Measurements from ENCODE around the gene RPP25L.
A peak's percentile ranks its signal among the peaks of the same experiment; 100 is the strongest.

RPP25L gene

DNA sequence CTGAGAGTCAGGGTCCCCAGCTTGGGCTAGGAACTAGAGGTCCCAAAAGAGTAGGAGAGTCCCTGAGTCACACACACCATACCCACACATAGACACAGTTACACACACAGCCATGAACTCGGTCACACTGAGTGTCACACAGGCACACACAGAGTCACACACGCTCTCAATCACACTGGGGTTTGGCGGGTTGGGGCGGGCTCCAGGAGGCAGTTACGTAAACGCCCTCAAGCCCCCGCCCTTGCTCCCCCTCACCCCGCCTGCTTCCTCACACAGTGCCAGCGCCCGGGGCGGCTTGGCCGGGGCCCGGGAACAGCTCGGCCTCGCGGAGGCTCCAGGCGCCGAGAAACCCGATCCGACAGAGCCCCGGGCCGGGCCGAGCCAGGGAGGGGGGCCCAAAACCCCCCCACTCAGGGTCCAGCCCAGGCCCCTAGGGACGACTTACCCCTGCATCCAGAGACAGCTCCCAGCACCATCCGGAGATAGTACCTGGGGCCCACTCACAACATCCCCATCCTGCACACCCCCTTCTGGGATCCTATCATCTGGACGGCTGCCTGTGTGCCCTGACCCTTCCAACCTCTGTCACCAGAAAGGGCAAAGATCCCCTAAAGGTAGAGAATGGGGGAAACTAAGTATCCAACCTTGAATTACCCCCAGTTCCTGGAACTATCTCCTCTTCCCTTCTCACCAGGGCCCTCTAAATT lies 18.8 kb downstream of the RPP25L start:
- H3K4me3 ChIP-seq (ENCODE audit: low read depth, low read length): no peak overlapping the region
- TF ChIP-seq, protein P1, sequence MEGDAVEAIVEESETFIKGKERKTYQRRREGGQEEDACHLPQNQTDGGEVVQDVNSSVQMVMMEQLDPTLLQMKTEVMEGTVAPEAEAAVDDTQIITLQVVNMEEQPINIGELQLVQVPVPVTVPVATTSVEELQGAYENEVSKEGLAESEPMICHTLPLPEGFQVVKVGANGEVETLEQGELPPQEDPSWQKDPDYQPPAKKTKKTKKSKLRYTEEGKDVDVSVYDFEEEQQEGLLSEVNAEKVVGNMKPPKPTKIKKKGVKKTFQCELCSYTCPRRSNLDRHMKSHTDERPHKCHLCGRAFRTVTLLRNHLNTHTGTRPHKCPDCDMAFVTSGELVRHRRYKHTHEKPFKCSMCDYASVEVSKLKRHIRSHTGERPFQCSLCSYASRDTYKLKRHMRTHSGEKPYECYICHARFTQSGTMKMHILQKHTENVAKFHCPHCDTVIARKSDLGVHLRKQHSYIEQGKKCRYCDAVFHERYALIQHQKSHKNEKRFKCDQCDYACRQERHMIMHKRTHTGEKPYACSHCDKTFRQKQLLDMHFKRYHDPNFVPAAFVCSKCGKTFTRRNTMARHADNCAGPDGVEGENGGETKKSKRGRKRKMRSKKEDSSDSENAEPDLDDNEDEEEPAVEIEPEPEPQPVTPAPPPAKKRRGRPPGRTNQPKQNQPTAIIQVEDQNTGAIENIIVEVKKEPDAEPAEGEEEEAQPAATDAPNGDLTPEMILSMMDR (IDR thresholded peaks at IDR 0.05; ENCODE audit: low read depth, low read length): no peak

DNA sequence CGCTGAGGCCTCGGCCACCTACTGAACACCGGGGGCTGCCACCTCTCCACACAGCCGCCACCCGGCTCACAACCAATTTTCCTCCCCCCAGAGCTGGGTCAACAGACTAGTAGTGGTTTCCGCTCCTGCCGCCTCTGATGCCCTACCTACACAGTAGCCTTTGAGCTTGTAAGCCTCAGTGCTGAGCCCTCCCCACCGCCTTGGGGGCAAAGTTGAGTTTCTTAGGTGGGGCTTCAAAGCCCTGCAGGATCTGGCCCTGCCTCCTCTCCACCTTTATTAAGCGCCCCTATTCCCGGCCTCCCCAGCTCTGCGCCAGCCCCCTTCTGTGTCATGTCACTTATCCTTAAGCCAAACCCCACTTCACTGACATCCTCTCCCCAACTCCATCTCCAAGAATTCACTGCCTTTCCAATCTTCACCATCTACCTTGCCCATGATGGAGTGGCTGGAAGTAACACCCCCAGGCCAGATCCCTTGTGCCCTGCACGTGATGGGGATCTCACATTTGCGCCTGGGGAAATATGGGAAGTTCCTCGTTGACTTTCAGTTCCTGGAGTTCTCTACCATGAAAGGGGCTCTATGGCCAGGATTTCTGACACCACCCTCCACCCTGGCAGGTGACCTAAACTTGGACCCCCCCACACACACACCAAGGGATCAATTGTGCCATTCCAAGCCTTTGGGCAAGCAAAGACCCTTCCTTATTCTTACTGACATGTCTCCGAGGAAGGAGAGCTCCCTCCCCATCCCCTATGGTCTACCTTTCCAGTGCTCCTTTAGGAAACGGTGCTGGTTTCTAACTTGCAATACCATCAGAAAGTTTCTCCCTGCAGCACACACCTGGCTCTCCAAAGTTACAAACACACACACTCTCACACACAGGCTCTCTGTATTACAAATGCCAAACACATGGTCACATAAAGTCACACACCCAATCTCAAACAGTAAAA lies 19.7 kb downstream of the RPP25L start:
- TF ChIP-seq, protein P1 (IDR thresholded peaks at IDR 0.05; ENCODE audit: low read depth, low read length): no peak; the same call in 1 of the 2 replicates
- H3K4me3 ChIP-seq (ENCODE audit: low read depth, low read length): no peak overlapping the region

DNA sequence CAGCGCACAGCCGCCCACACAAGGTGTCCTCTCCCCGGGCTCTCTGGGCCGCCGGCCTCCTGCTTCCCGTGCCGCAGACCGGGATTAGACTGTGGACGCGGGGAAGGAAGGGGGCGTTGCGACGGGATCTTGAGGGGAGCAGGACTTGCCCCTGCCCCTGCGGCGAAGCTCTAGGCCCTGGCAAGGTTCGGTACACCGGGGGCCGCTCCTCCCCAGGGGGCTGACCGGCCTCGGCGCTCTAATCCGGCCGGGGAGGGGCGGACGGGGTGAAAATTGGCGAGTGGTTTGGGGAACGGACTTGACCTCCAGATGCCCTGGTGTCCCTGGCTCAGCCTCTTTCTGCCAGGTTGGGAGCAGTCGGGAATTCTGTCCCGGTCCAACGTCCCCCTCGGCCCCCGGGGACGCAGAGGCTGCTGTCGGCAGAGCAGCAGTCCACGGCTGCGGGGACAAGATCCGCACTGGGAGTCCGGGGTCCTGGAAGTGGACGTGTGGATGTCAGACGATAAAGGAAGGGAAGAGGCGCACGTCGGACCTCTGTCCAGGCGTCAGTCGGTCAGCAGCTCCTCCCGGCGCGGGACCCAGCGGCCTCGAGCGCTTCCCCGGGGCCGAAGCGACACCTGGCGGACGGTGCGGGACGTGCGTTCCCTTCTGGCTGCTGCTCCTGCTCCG lies 20.5 kb downstream of the RPP25L start:
- TF ChIP-seq, protein P1 (IDR thresholded peaks at IDR 0.05; ENCODE audit: low read depth, low read length): peak; percentile 85
- H3K4me3 ChIP-seq (ENCODE audit: low read depth, low read length): no peak overlapping the region

DNA sequence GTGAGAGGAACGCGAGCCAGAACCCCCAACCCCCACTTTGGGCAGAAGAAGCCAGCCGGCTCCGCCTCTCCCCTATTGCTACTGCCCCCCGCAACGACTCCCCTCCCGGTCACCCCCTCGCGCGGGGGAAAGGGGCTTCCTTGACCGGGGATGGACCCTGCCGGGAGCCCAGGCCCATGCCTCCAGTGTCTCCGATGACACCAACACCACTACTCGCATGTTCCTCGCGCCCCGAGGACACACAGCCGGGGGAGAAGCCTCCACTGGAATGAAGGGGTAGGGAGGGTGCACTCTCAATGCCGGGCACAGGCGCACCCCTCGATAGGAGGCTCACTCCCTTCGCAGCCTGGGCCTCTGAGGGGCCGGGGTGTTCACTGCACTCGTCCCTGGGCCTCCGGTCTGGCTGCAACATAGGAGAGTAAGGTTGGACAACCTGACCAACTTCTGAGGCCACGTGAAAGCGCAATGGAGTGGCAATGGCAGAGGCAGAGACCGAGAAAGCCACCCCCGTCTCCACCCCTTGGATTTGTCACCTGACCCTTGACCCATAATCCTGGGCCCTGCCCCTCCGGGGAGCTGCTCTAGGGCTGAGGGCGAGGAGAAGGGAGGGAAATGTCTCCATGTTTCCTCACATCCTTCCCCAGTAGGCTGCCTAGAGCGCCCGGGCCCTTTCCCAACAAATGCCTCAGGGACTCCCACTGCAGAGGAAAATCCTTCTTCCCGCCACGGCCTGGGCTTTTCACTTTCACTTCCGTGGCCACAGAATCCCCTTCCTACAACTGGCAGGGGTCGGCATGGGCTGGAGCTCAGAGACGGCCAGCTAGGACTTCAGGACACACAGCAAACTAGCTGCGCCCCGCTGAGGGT lies 21.3 kb downstream of the RPP25L start:
- no peak overlapping the region for H3K4me3 ChIP-seq (ENCODE audit: low read depth, low read length)
- TF ChIP-seq, protein P1 (IDR thresholded peaks at IDR 0.05; ENCODE audit: low read depth, low read length): no peak

DNA sequence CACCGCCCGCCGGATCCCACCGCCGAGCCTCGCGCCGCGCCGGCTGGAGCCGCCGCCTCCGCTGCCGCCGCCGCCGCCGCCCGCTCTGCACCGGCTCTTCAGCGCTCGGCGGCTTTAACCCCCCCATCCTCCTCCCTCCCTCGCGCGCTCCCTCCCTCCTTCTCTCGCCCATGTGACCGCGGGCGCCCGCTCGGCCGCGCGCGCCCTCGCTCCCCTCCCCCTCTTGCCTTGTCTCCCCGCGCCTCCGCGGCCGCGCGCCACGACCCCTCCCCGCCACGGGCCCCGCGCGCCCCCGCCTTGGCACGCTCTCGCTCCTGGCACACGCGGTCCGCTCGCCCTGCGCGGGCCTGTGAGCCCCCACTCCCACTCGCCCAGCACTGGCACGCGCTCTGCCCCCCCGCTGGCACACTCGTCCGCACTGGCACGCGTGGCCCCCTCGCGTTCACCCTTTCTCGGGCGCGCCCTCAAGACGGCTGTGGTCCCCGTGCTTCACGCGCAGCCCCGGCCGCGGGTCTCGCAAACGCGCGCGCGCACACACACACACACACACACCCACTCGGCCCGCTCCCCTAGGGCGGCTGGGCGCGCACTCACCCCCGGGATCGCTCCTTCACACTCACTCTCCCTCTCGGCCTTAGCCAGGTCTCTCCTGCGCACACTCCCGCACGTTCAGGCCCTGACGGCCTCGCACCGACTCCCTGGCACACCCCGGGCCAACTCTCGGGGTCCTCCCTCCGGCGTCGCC lies 22.1 kb downstream of the RPP25L start, which contains the start of gene CNTFR:
Gene CNTFR, minus strand, starts transcription at position 89 of the 745 bp plus-strand sequence. CDS start 20,743 bp downstream, outside the sequence.
- no peak within 1 kb of the TSS for H3K4me3 ChIP-seq (ENCODE audit: low read depth, low read length)
- TF ChIP-seq, protein P1 (IDR thresholded peaks at IDR 0.05; ENCODE audit: low read depth, low read length): no peak
